NT2/D1 (cell line): Measurements from ENCODE around the gene FAM163B.
A peak's percentile ranks its signal among the peaks of the same experiment; 100 is the strongest.

Experiments used
- DNase-seq: peaks from one replicate; pipeline ENCODE4 v3.0.0-alpha.2; 2011; ENCODE audit warnings: low read depth, low spot score
- H3K27me3 ChIP-seq: 2 replicates; pipeline ENCODE4 v1.6.0; 2011; ENCODE audit warnings: mild to moderate bottlenecking; ENCODE audit not compliant: insufficient read length, insufficient read depth
- H3K36me3 ChIP-seq: 2 replicates; pipeline ENCODE4 v1.6.1; 2011; ENCODE audit warnings: mild to moderate bottlenecking, low read length, mixed read lengths; ENCODE audit not compliant: insufficient read depth, insufficient read length
- H3K4me1 ChIP-seq: 2 replicates; pipeline ENCODE4 v1.5.1; 2011; ENCODE audit not compliant: insufficient read depth, insufficient read length
- H3K4me3 ChIP-seq: 2 replicates; pipeline ENCODE4 v1.5.1; 2011; ENCODE audit warnings: low read depth; ENCODE audit not compliant: insufficient read length
- H3K9ac ChIP-seq: 2 replicates; pipeline ENCODE4 v1.6.0; 2011; ENCODE audit warnings: low read depth; ENCODE audit not compliant: insufficient read length
- H3K9me3 ChIP-seq: 2 replicates; pipeline ENCODE4 v1.5.1; 2011; ENCODE audit warnings: mild to moderate bottlenecking, low read length; ENCODE audit not compliant: insufficient read depth
- SUZ12 ChIP-seq: IDR thresholded peaks from 2 replicates; pipeline ENCODE4 v1.6.1; 2011; ENCODE audit not compliant: insufficient read length, insufficient read depth; ENCODE audit errors: extremely low read depth
- YY1 ChIP-seq: IDR thresholded peaks from 2 replicates; pipeline ENCODE4 v1.6.1; 2011; ENCODE audit not compliant: insufficient read length, insufficient read depth
- ZNF274 ChIP-seq: IDR thresholded peaks from 2 replicates; pipeline ENCODE4 v1.6.1; 2011; ENCODE audit warnings: mild to moderate bottlenecking, low read depth, low read length

Gene FAM163B

GRCh38 chr9:133607381-133607780, 1.8 kb downstream of the FAM163B start:
- Histone ChIP-seq H3K9me3 (no peaks in the 10 kb centered on the region), H3K4me1 (peaks cover 24% of the 10 kb centered on the region), H3K36me3 (no peaks in the 10 kb centered on the region), H3K4me3 (no peak overlapping the region), H3K9ac (no peak overlapping the region), H3K27me3 (peaks cover 53% of the 10 kb centered on the region)
- TF ChIP-seq ZNF274 (no peak), SUZ12 (no peak), YY1 (no peak)
- DNase-seq = no peak

DNA sequence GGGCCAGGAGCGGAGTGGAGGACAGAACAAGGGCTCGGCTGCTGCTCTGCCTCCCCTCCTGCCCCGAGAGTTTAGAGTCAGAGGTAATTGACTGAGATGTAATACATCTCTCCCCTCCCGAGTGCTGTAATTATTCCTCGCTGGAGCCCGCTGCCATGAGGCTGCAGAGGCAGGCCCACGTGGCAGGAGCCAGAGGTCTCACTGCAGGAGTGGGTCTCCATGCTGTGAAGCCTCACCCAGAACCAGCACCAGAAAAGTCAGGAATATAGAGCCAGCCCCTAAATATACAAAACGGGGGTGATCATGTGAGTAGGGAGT, 2.5 kb downstream of the FAM163B start:
- Histone ChIP-seq H3K27me3 (peaks cover 45% of the 10 kb centered on the region), H3K4me1 (peaks cover 24% of the 10 kb centered on the region), H3K4me3 (no peak overlapping the region), H3K9me3 (no peaks in the 10 kb centered on the region), H3K36me3 (no peaks in the 10 kb centered on the region), H3K9ac (no peak overlapping the region)
- DNase-seq = no peak
- TF ChIP-seq YY1 (no peak), ZNF274 (no peak), SUZ12 (no peak)

GRCh38 chr9:133605856-133606707, 3.1 kb downstream of the FAM163B start:
- H3K36me3 ChIP-seq = no peaks in the 10 kb centered on the region
- TF ChIP-seq YY1 = no peak
- no peak for TF ChIP-seq ZNF274
- TF ChIP-seq SUZ12 = no peak
- DNase-seq = no peak
- no peak overlapping the region for H3K4me3 ChIP-seq
- peaks cover 40% of the 10 kb centered on the region for H3K27me3 ChIP-seq
- no peak overlapping the region for H3K9ac ChIP-seq
- H3K4me1 ChIP-seq = peaks cover 24% of the 10 kb centered on the region
- no peaks in the 10 kb centered on the region for H3K9me3 ChIP-seq

DNA sequence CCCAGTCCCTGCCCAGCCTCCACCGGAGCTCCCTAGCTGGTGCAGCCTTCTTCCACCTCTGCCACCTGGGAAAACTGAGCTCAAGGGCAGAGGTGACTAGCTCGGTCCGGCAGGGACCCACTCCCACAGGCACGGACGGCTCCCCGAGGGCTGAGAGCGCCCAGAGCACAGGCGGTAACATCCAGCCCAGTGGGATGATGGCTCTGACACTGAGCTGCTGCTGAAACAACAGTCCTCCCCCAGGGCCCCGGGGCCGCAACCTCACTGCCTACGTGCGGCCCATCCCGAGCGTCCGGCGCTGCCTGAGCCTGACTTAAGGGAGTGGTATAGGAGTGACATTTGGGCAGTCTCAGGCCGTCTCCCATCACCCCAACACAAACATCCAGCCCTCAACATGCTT, 3.7 kb downstream of the FAM163B start:
- TF ChIP-seq YY1 = no peak
- no peak for TF ChIP-seq SUZ12
- no peak for TF ChIP-seq ZNF274
- no peaks in the 10 kb centered on the region for H3K9me3 ChIP-seq
- peaks cover 27% of the 10 kb centered on the region for H3K4me1 ChIP-seq
- peaks cover 33% of the 10 kb centered on the region for H3K27me3 ChIP-seq
- no peak overlapping the region for H3K4me3 ChIP-seq
- H3K9ac ChIP-seq = no peak overlapping the region
- H3K36me3 ChIP-seq = no peaks in the 10 kb centered on the region
- no peak for DNase-seq

- Histone ChIP-seq H3K9me3 (no peaks in the 10 kb centered on the region), H3K36me3 (no peaks in the 10 kb centered on the region), H3K4me3 (no peak overlapping the region), H3K27me3 (peaks cover 28% of the 10 kb centered on the region), H3K9ac (peak overlapping the region; percentile 52), H3K4me1 (peaks cover 31% of the 10 kb centered on the region)
- no peak for DNase-seq
- TF ChIP-seq ZNF274 (no peak), SUZ12 (no peak), YY1 (no peak)
Observed at GRCh38 chr9:133604856-133605255, 4.3 kb downstream of the FAM163B start.

- Histone ChIP-seq H3K9me3 (no peaks in the 10 kb centered on the region), H3K27me3 (peaks cover 22% of the 10 kb centered on the region), H3K9ac (no peak overlapping the region), H3K4me3 (no peak overlapping the region), H3K4me1 (peaks cover 28% of the 10 kb centered on the region), H3K36me3 (no peaks in the 10 kb centered on the region)
- no peak for DNase-seq
- no peak for TF ChIP-seq ZNF274
- TF ChIP-seq YY1 = no peak
- no peak for TF ChIP-seq SUZ12
Observed at GRCh38 chr9:133604214-133604613, 5.0 kb downstream of the FAM163B start.

DNA sequence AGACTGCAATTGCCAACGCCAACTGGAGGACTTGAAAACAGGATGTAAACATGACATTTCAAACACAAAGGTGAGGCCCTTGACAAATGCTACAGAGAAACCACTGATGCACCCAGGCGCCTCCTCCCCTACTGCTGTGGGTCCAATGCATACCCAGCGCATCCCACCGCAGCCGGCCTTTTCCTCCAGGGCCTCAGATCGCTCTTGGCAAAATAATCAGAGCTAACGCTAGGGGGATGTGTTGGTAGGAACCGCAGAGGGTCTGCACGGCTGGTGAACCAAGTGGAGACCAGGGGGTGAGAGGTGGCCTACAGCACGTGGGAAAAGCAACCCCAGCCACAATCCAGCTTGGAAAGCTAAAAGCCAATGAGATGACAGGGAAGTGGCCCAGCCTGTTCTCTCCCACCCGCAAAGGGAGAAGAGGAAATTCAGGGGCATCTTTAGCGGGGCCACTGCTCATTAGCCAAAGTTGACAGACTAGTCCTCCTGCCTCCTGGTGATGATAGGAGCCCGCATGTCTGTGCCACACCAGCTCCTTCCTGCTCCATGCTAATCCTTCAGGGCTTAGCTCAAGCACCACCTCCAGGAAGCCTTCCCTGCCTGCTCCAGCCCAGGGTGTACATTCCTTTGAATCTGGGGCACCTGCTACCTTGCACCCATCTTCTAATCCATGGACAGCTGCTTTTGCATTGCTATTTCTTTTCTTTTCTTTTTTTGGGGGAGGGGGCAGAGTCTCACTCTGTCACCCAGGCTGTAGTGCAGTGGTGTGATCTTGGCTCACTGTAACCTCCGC, 5.9 kb downstream of the FAM163B start:
- Histone ChIP-seq H3K27me3 (peaks cover 14% of the 10 kb centered on the region), H3K36me3 (no peaks in the 10 kb centered on the region), H3K4me3 (no peak overlapping the region), H3K9me3 (peaks cover under 1% of the 10 kb centered on the region; the same call in 1 of the 2 replicates), H3K9ac (no peak overlapping the region), H3K4me1 (peaks cover 28% of the 10 kb centered on the region)
- TF ChIP-seq SUZ12 (no peak), YY1 (no peak), ZNF274 (no peak)
- no peak for DNase-seq
